ENCODE data around the gene ATOSB.

GRCh38 chr9:35057271-35057620 is 58.4 kb downstream of the ATOSB start:
- TF ChIP-seq JUN (IDR thresholded peaks at IDR 0.05; ENCODE audit: low read depth, low read length) = no peak
- TF ChIP-seq CTCF (IDR thresholded peaks at IDR 0.05; ENCODE audit: control extremely low read depth in 1 of 3, insufficient read depth in 1 of 3, low read depth in 1 of 3, low read length in 3 of 3) = no peak
- TF ChIP-seq POLR2A (IDR thresholded peaks at IDR 0.05; ENCODE audit: control extremely low read depth in 1 of 2, low read depth in 2 of 2, low read length in 2 of 2) = peak in 1 of 2 experiments; percentile 19; a peak in 1 of 3 replicates
- TF ChIP-seq EGR1 (IDR thresholded peaks at IDR 0.05; ENCODE audit: borderline replicate concordance, low read depth, low read length) = no peak
- no peak for TF ChIP-seq ZNF274 (IDR thresholded peaks at IDR 0.05; ENCODE audit: borderline replicate concordance, extremely low read depth, low read length)
- TF ChIP-seq YY1 (IDR thresholded peaks at IDR 0.05; ENCODE audit: low read depth, low read length) = no peak

Measured in H1 (cell line).